HG02610 (cell line): ENCODE results near the gene BECN2.

Experiments
- ATAC-seq: cut with Tn5 transposase; IDR thresholded peaks from one replicate; pipeline ENCODE4 v1.9.1; 2021; ENCODE audit warnings: mild to moderate bottlenecking, moderate library complexity; ENCODE audit not compliant: unreplicated experiment

BECN2 gene

GRCh38 chr1:241957692-241958494 lies at the start of gene BECN2:
Gene BECN2, plus strand, starts transcription at chr1:241957767. Its CDS starts 0 bp downstream, at chr1:241957767.
- ATAC-seq, result no peak

GRCh38 chr1:241916196-241916595 lies 41.4 kb upstream of the BECN2 start:
- no peak for ATAC-seq

DNA sequence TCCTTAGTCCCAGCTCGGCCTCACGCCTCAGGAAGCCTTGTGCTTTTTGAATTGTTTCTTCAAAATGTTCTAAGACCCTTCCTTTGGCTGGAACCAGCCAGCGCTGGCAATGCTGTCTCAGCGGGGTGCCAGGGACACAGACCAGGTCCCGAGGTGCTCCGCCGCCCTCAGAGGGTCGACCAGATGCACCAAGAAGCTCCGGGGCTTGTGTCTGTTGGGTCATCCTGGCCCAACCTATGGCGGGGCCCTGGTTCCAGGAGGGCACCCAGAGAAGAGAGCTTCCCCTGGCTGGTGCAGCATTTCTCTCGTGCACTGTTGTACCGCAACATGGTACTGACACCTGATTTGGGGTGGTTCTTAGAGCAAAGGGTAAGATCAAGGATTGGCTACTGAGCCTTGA lies 40.1 kb upstream of the BECN2 start:
- no peak for ATAC-seq

DNA sequence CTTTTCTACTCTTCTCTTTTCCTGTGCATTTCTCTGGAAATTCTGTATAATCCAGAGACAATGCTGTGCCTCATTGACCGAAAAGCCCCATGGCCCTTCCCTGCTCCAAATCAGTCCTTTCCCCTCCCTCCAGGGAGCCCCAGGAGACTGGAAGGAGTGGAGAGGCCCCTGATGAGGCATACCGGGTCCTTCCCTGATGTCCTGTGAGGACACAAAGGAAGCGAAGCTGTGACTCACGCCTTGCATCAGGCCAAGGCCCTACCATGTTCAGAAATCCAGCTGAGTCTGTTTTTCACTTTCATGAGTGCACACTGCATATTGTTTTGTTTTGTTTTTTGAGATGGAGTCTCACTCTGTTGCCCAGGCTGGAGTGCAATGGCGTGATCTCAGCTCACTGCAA lies 38.7 kb upstream of the BECN2 start:
- no peak for ATAC-seq

DNA sequence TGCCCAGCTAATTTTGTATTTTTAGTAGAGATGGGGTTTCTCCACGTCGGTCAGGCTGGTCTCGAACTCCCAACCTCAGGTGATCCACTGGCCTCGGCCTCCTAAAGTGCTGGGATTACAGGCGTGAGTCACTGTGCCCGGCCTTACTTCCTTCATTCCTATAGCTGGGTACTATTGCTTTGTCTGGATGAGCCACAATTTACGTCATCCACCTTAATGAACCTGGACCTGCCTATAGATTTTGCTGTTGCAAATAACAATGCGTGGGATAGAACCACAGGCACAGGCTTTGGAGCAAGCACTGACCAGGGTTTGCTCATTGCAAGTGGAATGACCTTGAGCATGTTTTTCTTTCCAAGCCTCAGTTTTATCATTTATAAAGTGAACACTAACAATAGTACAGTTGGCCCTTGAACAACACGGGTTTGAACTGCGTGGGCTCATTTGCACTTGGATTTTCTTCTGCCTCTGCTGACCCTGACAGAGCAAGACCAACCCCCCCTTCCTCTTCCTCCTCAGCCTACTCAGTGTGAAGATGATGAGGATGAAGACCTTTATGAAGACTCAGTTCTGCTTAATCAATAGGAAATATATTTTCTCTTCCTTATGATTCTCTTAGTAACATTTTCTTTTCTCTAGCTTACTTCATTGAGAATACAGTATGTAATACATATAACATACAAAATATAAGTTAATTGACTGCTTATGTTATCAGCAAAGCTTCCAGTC lies 33.3 kb upstream of the BECN2 start:
- no peak for ATAC-seq

- ATAC-seq, result no peak
Observed at GRCh38 chr1:241926141-241926540, 31.4 kb upstream of the BECN2 start.

DNA sequence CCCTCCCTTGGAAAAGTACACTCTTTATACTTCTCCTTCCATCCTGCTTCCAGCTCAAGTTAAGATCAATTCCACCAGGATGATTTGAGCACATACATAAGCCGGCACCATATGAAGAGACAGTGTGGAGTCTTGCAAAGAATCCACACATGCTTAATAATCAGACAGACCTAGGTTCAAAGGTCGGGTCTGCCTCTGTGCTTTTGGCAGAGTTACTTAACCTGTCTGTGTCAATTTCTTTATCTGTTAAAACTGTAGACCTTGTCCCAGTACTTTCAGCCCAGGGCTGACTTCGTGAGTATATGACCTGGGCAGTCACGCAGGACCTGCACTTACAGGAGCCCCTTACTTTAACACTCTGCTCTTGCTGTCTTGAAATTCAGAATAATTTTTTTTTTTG lies 30.2 kb upstream of the BECN2 start:
- no peak for ATAC-seq

GRCh38 chr1:241932845-241933244 lies 24.7 kb upstream of the BECN2 start:
- no peak for ATAC-seq

DNA sequence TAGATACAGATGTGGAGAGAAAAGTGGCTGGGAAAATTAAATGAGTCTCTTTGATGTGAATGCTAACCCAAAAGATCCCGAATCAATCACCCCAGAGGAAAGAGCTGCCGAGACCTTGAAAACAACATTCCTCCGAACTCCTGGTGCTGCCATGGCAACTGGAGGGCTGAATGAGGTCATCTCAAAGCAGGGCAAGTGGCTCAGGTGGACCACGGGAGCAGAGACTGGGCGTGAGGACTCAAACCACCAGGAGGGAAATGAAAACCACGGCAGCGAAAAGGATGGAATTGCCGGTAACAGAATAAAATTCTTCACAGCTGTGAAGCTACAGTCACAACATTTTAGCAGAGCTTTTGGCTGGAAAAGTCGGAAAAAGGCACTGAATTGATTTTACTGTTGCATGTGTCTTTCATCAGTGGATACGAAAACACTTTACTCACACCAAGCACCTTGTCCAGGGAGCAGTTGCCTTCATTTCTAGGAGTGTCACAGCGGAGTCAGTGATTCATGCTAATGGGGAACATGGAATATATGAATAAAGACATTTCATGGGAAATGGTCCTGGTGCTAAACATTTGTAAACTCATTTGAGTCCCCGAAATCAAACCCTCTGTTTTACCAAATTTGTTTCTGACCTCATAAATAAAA lies 23.2 kb upstream of the BECN2 start:
- no peak for ATAC-seq

GRCh38 chr1:241934866-241935265 lies 22.7 kb upstream of the BECN2 start:
- no peak for ATAC-seq

GRCh38 chr1:241939798-241940197 lies 17.8 kb upstream of the BECN2 start:
- no peak for ATAC-seq

DNA sequence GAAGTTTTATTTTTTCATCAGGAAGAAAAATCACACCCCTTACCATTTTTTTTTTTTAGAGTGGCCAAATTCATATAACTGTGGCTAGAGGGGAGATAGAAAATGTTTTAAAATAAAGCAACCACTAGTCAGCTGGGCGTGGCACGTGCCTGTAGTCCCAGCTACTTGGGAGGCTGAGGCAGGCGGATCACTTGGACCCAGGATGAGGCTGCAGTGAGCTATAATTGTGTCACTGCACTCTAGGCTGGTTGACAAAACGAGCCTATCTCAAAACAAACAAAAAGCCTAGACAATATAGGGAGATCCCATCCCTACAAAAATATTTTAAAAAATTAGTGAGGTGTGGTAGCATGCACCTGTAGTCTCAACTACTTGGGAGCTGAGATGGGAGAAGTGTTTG lies 14.8 kb upstream of the BECN2 start:
- ATAC-seq, result no peak

DNA sequence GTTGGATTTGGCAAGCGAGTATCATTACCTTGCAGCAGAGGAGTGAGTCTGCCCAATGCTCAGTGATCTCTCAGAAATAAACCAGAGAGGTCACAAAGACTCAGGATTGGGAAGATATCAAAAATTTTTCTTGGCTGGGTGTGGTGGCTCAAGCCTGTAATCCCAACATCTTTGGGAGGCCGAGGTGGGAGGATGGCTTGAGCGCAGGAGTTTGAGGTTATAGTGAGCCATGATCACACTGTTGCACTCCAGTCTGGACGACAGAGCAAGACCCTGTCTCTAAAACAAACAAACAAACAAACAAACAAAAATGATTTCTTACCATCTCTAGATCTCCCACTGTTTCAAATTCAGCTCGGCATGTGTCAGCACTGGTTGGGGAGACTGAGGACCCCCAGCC lies 13.3 kb upstream of the BECN2 start:
- ATAC-seq, result no peak

GRCh38 chr1:241947354-241947753 lies 10.2 kb upstream of the BECN2 start:
- no peak for ATAC-seq

GRCh38 chr1:241950390-241950789 lies 7.2 kb upstream of the BECN2 start:
- ATAC-seq, result no peak

GRCh38 chr1:241962153-241962552 lies 4.6 kb downstream of the BECN2 start:
- ATAC-seq, result no peak

DNA sequence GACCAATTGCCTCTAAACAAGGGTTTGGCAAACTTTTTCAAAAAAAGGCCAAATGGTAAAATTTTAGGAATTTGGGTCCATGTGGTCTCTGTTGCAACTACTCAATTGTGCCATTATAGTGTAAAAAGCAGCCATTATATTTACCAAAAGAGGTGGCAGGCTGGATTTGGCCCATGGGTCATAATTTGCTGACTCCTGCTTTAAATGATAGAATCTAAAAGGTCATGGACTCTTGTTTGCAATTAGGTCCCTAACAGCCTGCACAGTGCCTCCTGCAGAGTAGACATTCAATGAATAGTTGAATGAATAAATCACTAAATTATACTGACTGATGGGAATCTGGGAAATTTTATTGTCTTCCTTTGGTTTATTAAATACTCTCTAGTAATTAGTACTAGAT lies 6.2 kb downstream of the BECN2 start:
- no peak for ATAC-seq

DNA sequence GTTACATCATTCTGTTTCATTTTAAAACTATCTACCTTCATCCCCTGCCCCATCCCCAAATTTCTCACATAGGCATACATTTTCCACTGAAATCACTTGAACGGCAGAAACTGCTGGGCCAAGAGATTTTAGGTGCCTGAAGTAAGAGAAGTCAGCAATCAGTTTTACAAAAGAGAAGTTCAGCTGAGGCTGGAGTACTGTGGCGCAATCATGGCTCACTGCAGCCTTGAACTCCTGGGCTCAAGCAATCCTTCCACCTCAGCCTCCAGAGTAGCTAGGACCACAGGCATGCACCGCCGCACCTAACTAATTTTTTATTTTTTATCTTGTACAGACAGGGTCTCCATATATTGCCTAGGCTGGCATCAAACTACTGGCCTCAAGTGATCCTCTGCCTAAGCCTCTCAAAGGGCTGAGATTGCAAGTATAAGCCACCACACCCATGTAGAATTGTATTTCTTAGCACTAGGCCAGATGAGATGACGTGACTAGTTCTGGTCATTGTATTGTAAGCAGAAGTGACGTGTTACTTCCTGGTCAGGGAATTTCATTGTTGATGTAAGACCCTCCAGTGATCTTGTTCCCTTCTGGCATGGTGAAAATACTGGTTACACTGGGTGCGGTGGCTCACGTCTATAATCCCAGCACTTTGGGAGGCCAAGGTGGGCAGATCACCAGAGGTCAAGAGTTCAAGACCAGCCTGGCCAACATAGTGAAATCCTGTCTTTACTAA lies 7.1 kb downstream of the BECN2 start:
- ATAC-seq, result no peak

DNA sequence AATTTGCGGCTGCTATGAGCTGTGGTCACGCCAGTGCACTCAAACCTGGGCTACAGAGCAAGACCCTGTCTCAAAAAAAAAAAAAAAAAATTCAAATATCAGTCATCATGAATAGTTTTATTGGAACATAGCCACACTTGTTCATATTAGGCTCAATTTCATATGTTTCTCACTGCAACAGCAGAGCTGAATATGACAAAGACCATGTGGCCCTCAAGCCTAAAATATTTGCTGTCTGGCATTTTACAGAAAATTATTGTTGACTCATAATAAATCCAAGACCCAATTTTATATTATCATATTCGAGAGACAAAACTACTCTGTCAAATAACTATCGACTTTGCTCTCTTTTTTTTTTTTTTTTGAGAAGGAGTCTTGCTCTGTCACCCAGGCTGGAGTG lies 11.0 kb downstream of the BECN2 start:
- no peak for ATAC-seq

DNA sequence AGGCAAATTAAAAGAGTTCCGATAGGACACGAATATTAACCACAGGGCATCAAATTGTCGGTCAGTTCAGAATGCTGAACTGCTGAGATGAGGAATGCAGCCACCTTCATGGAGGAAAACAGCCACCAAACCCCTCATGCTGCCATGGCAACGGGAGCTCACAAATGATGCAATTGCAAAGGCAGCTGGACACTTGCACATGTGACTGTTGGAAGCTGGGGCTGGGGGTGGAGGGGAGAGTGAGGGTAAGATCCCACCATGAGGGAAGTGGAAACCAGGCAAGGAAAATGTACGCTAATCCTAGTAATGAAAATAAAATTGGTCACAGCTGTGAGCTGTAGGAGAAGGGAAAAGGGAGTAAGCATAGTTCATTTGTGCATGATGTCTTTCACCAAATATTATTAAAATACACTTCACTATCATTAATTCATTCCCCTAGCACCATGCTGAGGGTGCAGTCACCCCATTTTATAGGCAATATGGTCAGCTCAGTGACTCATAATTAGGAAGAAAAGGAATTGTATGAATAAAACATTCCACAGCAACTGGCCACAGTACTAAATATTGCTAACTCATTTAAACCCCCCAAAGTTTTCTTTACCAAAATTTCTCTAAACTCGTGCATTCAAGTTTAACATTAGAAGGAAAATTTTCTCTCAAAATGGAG lies 15.3 kb downstream of the BECN2 start:
- ATAC-seq, result no peak

DNA sequence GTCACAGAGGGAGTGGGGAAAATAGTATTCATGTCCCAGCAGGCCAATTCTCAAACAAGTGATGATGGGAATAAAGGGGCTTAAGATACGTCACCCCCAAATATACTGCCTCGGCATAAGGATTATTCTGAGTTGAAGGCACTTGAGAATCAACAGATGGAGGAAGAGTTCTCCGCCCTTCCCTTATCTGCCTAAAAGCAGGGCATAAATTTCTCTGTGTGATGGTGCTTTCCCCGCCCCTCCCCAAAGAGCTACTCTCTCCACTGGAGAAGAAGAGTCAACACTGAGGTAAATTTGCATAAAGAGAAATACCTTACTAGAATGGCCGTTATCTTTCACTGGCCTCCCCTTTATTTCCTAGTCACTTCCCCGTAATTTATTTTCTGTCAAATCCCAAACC lies 18.7 kb downstream of the BECN2 start:
- ATAC-seq, result no peak
